CD4-positive, alpha-beta memory T cell (primary cell): ENCODE results near the gene IFITM1. TPM values are rescaled to one million over a fixed set of nuclear protein-coding genes. Genes with fewer than 3 reads are reported as not detected.
A peak's percentile ranks its signal among the peaks of the same experiment; 100 is the strongest.

ENCODE experiments used
- CTCF ChIA-PET: fragments of 350-600 bp; sonication (Branson Sonifier 250); formaldehyde crosslinking; loops from one replicate; lab custom pipeline; 2021; ENCODE audit warnings: inconsistent platforms; ENCODE audit not compliant: partially characterized antibody; lab: Charles Lee
- POLR2A ChIA-PET: fragments of 350-600 bp; sonication (Branson Sonifier 250); formaldehyde crosslinking; loops from one replicate; lab custom pipeline; 2021; ENCODE audit not compliant: partially characterized antibody; lab: Charles Lee
- DNase-seq, 5 donors: peaks; one replicate each; pipeline versions ENCODE4 v3.0.0 to v3.0.0-alpha.2; 2020 to 2022; ENCODE audit warnings: mixed read lengths in 1 of 5
- H3K27ac ChIP-seq: one replicate; pipeline ENCODE4 v1.7.0; 2013; ENCODE audit warnings: low read depth, low read length
- H3K27me3 ChIP-seq: 2 replicates; pipeline ENCODE4 v1.7.0; 2013; ENCODE audit warnings: mild to moderate bottlenecking, low read length, moderate library complexity; ENCODE audit not compliant: insufficient read depth
- H3K36me3 ChIP-seq: 2 replicates; pipeline ENCODE4 v1.7.0; 2013; ENCODE audit warnings: mild to moderate bottlenecking, low read length, moderate library complexity; ENCODE audit not compliant: insufficient read depth
- H3K4me1 ChIP-seq: 2 replicates; pipeline ENCODE4 v1.7.0; 2013; ENCODE audit warnings: mild to moderate bottlenecking, low read length, moderate library complexity; ENCODE audit not compliant: insufficient read depth
- H3K4me3 ChIP-seq, 2 donors: one replicate each; pipeline ENCODE4 v1.7.0; 2013; ENCODE audit warnings: low read length in 2 of 2, mild to moderate bottlenecking in 1 of 2
- H3K9me3 ChIP-seq, 2 donors: one replicate each; pipeline ENCODE4 v1.7.0; 2013; ENCODE audit warnings: low read length in 2 of 2, control low read depth in 1 of 2; ENCODE audit not compliant: control insufficient read depth in 1 of 2
- H3K27ac Mint-ChIP-seq, 7 donors: one replicate each; pipeline ENCODE4 v1.8.0; 2020 to 2021; ENCODE audit warnings: mixed read lengths in 7 of 7, mild to moderate bottlenecking in 6 of 7, inconsistent platforms in 3 of 7, moderate library complexity in 3 of 7
- H3K27me3 Mint-ChIP-seq, 2 donors: one replicate each; pipeline ENCODE4 v1.8.0; 2020 to 2021; ENCODE audit warnings: mixed read lengths in 2 of 2
- H3K36me3 Mint-ChIP-seq, 2 donors: one replicate each; pipeline ENCODE4 v1.8.0; 2020 to 2021; ENCODE audit warnings: mixed read lengths in 2 of 2, inconsistent platforms in 1 of 2, mild to moderate bottlenecking in 1 of 2
- H3K4me1 Mint-ChIP-seq, 4 donors: one replicate each; pipeline ENCODE4 v1.8.0; 2020 to 2021; ENCODE audit warnings: mixed read lengths in 4 of 4, mild to moderate bottlenecking in 1 of 4
- H3K4me3 Mint-ChIP-seq, 8 donors: one replicate each; pipeline ENCODE4 v1.8.0; 2020 to 2021; ENCODE audit warnings: mixed read lengths in 8 of 8, mild to moderate bottlenecking in 7 of 8, moderate library complexity in 6 of 8, inconsistent platforms in 3 of 8
- H3K9me3 Mint-ChIP-seq, 8 donors: one replicate each; pipeline ENCODE4 v1.8.0; 2020 to 2021; ENCODE audit warnings: mixed read lengths in 8 of 8, mild to moderate bottlenecking in 5 of 8, inconsistent platforms in 3 of 8, moderate library complexity in 1 of 8
- intact Hi-C: fragments of 100-400 bp; cut with micrococcal nuclease; formaldehyde crosslinking; loops from one replicate; pipeline ENCODE4 v1.15.1; 2023
- polyA plus RNA-seq, 2 donors: library from polyadenylated mRNA; unstranded; fragments of 300-500 nt; fragmentation: Illumina TruSeq; gene quantifications; one replicate each; pipeline ENCODE4 v1.2.3, GENCODE V29; 2021
- total RNA-seq, 2 experiments: library from RNA; stranded (reverse); gene quantifications; one replicate each; pipeline ENCODE4 v1.2.3, GENCODE V29; 2021

The IFITM1 gene
- total and polyA plus RNA-seq, 4 experiments from 2014 or later: 119 to 2,173 (median 1,097) TPM

DNA sequence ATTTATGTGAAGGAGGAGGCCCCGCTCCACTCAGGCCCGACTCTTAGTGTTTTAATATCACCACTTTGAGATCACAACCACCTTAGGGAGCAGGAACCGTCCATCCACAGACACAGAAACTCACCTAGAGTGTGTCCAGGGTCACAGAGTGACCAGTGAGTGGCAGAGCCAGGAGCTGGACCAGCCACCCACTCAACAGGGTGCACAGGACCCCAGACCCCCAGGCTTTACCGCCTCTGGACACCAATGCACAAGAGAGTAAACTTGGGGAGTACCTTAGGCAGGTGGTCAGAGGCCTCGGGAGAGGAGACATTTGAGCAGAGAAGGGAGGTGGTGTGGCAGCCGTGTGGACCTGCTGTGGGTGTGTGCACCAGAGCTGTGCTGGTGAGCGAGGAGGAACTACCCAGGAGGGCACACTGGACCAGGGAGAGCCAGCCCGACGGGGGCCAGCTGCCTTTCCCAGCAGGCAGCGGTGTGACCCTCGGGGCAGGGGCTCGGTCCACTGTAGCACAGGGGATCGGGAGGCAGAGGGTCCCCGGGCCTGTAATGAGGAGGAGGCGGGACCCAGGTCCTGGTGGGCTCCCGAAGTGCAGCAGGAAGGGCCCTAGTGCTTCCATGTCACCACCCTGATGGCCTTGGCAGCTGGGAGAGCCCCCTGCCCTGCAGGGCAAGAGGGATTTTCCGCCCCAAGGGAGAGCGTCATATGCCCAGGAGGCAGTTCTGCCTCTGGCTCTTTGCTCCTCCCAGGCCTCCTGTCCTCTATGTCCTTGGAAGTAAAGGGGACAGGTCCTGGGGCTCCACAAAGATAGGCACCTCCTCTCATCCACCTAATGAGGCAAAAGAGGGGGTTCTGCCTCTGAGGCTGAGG is 43.2 kb upstream of the IFITM1 start:
- Histone ChIP-seq H3K4me3 (no peak overlapping the region), H3K9me3 (no peaks in the 10 kb centered on the region), H3K27ac (no peak overlapping the region), H3K27me3 (no peaks in the 10 kb centered on the region), H3K4me1 (peaks cover 25% of the 10 kb centered on the region), H3K36me3 (no peaks in the 10 kb centered on the region)
- Mint-ChIP-seq H3K36me3 (peaks cover 0 to 1% of the 10 kb centered on the region in 2 donors), H3K4me1 (peaks cover 20 to 39% (median 31%) of the 10 kb centered on the region in 4 donors), H3K27me3 (no peaks in the 10 kb centered on the region), H3K9me3 (peaks cover 0 to 1% (median 0%) of the 10 kb centered on the region in 8 donors), H3K4me3 (no peak overlapping the region), H3K27ac (peak overlapping the region in 5 of 7 donors; percentile 42 to 99 (median 78))
- DNase-seq: no peak
- intact Hi-C loops: no loop called here
- ChIA-PET POLR2A (interaction anchor here (0.6 to 12.0 kb wide), 7 partner anchors 8 to 85 kb away, joined by 3 to 549 read pairs (median 3); partner anchors contain the start of genes NLRP6 and PGGHG), CTCF (interaction anchor here (1.0 kb wide), 1 partner anchor 10 kb away, joined by 3 read pairs; no protein-coding TSS in a partner anchor)

DNA sequence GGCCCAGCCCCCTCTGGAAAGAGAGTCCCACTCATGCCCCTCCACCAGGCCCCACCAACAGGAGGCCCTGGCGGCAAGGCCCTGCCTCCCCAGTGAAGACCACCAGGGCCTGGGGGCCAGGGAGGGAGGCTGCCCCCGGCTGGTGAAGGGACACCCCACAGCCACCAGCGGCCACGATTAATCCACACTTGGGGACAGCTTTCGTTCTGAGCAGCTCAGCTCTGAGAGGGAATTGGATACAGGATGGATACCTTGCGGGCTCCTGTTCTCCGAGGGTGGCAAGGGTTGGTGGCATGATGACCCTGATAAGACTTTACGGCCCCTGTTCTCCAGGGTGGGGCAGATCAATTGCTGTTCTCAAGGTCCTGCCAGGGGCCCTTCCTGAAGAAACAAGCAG is 42.5 kb upstream of the IFITM1 start:
- H3K4me3 Mint-ChIP-seq: no peak overlapping the region
- ChIA-PET CTCF (interaction anchor here (1.0 kb wide), 1 partner anchor 10 kb away, joined by 3 read pairs; no protein-coding TSS in a partner anchor), POLR2A (interaction anchor here (0.6 to 12.0 kb wide), 6 partner anchors 8 to 84 kb away, joined by 3 to 549 read pairs (median 3); partner anchors contain the start of genes NLRP6, PGGHG, PSMD13 and SIRT3)
- no peaks in the 10 kb centered on the region for H3K36me3 ChIP-seq
- H3K9me3 Mint-ChIP-seq: peaks cover 0 to 3% (median under 1%) of the 10 kb centered on the region in 8 donors
- no peak overlapping the region for H3K4me3 ChIP-seq
- H3K4me1 Mint-ChIP-seq: peaks cover 20 to 39% (median 31%) of the 10 kb centered on the region in 4 donors
- H3K36me3 Mint-ChIP-seq: peaks cover 1 to 5% of the 10 kb centered on the region in 2 donors
- H3K27me3 Mint-ChIP-seq: no peaks in the 10 kb centered on the region
- no peak for DNase-seq
- no peak overlapping the region for H3K27ac Mint-ChIP-seq
- H3K4me1 ChIP-seq: peaks cover 25% of the 10 kb centered on the region
- H3K27me3 ChIP-seq: no peaks in the 10 kb centered on the region
- intact Hi-C loops: no loop called here
- no peaks in the 10 kb centered on the region for H3K9me3 ChIP-seq
- no peak overlapping the region for H3K27ac ChIP-seq

DNA sequence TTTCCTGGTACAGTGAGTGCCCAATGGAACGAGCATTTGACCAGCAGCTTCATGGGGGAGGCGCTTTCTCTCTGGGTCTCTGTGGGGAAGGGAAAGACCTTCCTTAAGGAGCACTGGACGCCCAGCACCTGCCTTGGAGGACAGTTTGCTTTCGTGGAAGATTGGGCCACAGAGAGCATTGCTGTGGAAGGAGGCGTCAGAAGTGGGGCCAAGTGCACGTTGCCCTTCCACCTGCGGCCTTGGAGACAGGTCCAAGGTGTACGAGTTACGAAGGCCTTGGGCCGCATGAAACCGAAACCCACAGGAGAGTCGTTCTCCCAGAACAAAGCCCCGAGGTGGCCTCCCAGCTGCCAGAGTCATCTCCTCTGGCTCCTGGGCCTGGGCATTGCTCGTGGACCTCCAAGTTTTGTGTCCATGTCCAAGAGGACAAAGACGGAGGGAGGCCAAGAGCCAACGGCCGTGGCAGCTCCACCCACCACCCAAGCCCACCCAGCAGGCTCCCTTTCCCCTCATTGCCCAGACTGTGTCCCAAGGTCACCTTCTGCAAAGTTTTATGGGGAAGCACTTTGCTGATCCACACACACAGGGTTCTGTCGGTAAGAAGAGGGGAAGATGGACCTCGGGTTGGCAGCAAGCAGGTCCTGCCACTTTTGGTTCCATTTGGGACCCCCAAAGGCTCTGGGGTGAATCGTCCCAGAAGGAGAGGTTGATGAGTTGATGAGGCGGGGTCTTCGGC is 41.5 kb upstream of the IFITM1 start:
- no peak overlapping the region for H3K4me3 Mint-ChIP-seq
- peaks cover 18 to 40% (median 32%) of the 10 kb centered on the region in 4 donors for H3K4me1 Mint-ChIP-seq
- ChIA-PET POLR2A (interaction anchor here (1.0 to 12.0 kb wide), 2 partner anchors 12 to 36 kb away, joined by 3 to 549 read pairs; partner anchors contain the start of genes NLRP6, PGGHG, PSMD13 and SIRT3), CTCF (interaction anchor here (0.5 to 1.0 kb wide), 2 partner anchors 9 to 15 kb away, joined by 3 read pairs; no protein-coding TSS in a partner anchor)
- peaks cover 0 to 9% (median under 1%) of the 10 kb centered on the region in 8 donors for H3K9me3 Mint-ChIP-seq
- H3K9me3 ChIP-seq: no peaks in the 10 kb centered on the region
- peaks cover 4 to 10% of the 10 kb centered on the region in 2 donors for H3K36me3 Mint-ChIP-seq
- H3K27me3 ChIP-seq: no peaks in the 10 kb centered on the region
- peak overlapping the region in 5 of 7 donors; percentile 22 to 72 (median 42) for H3K27ac Mint-ChIP-seq
- no peak for DNase-seq
- intact Hi-C loops: no loop called here
- no peaks in the 10 kb centered on the region for H3K27me3 Mint-ChIP-seq
- peaks cover 25% of the 10 kb centered on the region for H3K4me1 ChIP-seq
- H3K36me3 ChIP-seq: no peaks in the 10 kb centered on the region
- H3K4me3 ChIP-seq: no peak overlapping the region
- H3K27ac ChIP-seq: no peak overlapping the region

DNA sequence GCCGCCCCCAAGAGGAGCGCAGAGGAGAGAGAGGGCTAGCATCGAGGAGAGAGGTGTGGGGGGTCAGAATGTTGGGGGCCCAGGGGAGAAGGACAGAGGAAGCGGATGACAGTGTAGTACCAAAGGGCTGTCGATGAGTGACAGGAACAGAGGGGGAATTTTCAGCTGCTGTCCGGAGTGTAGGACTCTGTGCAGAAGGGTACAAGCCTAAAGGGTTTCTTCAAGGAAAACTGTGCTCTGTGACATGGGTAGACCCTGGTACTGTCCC is 41.0 kb upstream of the IFITM1 start:
- no peak for DNase-seq
- intact Hi-C loops: no loop called here
- H3K4me3 Mint-ChIP-seq: no peak overlapping the region
- ChIA-PET POLR2A (interaction anchor here (12.0 kb wide), 1 partner anchor 12 kb away, joined by 549 read pairs; the partner anchor contains the start of genes NLRP6 and PGGHG), CTCF (no interaction called here)
- peaks cover 21 to 40% (median 34%) of the 10 kb centered on the region in 4 donors for H3K4me1 Mint-ChIP-seq
- Histone ChIP-seq H3K9me3 (no peaks in the 10 kb centered on the region), H3K4me1 (peaks cover 25% of the 10 kb centered on the region), H3K36me3 (no peaks in the 10 kb centered on the region), H3K27me3 (no peaks in the 10 kb centered on the region), H3K27ac (no peak overlapping the region), H3K4me3 (no peak overlapping the region)
- peaks cover 4 to 14% of the 10 kb centered on the region in 2 donors for H3K36me3 Mint-ChIP-seq
- H3K27ac Mint-ChIP-seq: peak overlapping the region in 6 of 7 donors; percentile 15 to 72 (median 38)
- peaks cover 0 to 9% (median under 1%) of the 10 kb centered on the region in 8 donors for H3K9me3 Mint-ChIP-seq
- H3K27me3 Mint-ChIP-seq: no peaks in the 10 kb centered on the region

DNA sequence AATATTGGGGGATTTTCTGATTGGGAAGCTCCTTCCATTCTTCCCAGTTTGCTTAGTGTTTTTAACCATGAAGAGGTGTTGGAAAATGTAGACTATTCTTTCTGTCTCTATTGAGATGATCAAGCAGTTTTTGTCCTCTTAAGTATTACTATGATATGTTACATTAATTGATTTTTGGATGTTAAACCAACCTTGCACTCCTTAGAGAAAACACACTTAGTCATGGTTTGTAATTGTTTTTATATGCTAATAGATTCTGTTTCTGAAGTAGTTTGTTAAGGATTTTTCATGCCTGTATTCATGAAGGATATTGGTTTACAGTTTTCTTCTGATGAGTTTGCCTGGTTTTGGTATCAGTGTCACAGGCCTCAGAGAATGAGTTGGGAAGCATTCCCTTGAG is 37.6 kb upstream of the IFITM1 start:
- ChIA-PET CTCF (interaction anchor here (1.1 to 2.0 kb wide), 3 partner anchors 26 to 39 kb away, joined by 4 to 7 read pairs (median 4); no protein-coding TSS in a partner anchor), POLR2A (interaction anchor here (0.7 to 12.0 kb wide), 4 partner anchors 8 to 70 kb away, joined by 3 to 549 read pairs (median 4); partner anchors contain the start of genes NLRP6 and PGGHG)
- Histone ChIP-seq H3K4me1 (peaks cover 37% of the 10 kb centered on the region), H3K36me3 (no peaks in the 10 kb centered on the region), H3K27me3 (no peaks in the 10 kb centered on the region), H3K9me3 (no peaks in the 10 kb centered on the region), H3K4me3 (no peak overlapping the region), H3K27ac (no peak overlapping the region)
- Mint-ChIP-seq H3K27me3 (no peaks in the 10 kb centered on the region), H3K4me3 (no peak overlapping the region), H3K36me3 (peaks cover 6 to 14% of the 10 kb centered on the region in 2 donors), H3K4me1 (peaks cover 13 to 36% (median 25%) of the 10 kb centered on the region in 4 donors), H3K27ac (peak overlapping the region in 2 of 7 donors; percentile 74 to 80), H3K9me3 (peaks cover 0 to 9% (median 2%) of the 10 kb centered on the region in 8 donors)
- no peak for DNase-seq
- intact Hi-C loops: no loop called here

DNA sequence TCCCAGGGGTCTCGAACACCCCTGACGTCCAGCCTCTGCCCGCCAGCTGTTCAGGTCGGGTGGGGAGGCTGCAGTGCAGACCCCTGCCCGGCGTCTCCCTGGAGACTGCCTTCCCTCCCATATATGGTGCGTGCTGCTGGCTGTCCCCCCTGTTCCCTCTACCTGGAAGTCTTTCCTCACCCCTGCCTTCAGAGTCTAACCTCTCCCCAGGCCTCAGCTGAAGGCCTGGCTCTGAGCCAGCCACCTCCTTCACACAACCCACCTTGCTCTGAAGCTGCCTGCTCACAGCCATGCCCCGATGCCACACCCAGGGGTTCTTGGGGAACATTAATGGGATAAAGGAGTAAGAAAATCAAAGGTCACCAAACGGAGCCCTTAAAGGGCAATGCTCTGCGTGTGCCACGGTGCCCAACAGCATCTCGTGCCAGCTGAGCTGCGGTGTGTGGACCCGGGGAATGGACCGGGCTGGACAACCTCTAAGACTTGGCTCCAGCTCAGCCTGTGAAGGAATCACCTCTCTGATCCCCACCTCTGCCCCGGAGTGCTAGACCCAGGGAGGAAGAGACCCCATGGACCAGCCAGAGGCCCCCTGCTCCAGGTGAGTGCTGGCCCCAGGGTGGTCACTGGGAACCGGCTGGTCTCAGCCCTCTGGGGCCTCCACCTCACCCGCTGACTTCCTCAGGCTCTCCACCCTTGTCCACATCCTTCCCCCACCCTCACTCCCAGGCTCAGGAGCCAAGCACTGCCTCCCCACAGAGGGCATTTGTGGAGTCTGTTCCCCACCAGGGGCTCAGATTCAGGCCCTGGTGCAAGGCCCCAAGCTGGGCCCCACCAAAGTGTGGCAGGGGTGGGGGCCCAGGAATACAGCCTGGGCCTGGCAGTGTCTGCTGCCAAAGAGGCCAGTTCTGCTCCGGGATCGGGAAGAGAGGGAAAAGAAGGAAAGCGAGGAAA is 35.6 kb upstream of the IFITM1 start, which contains the start of gene NLRP6:
NLRP6 (plus strand) TSS at position 407 of the 951 bp plus-strand sequence; CDS start at position 570, 163 bp downstream.
- no peaks in the 10 kb centered on the region for H3K27me3 Mint-ChIP-seq
- no peaks in the 10 kb centered on the region for H3K9me3 ChIP-seq
- peaks cover 25 to 57% (median 43%) of the 10 kb centered on the region in 4 donors for H3K4me1 Mint-ChIP-seq
- H3K4me3 Mint-ChIP-seq: peak within 1 kb of the TSS; percentile 77 to 89 (median 82)
- intact Hi-C loops: no loop called here
- H3K4me1 ChIP-seq: peaks cover 56% of the 10 kb centered on the region
- no peaks in the 10 kb centered on the region for H3K27me3 ChIP-seq
- H3K36me3 Mint-ChIP-seq: peaks cover 21 to 24% of the 10 kb centered on the region in 2 donors
- DNase-seq: no peak
- no peak within 1 kb of the TSS for H3K27ac ChIP-seq
- no peaks in the 10 kb centered on the region for H3K36me3 ChIP-seq
- CTCF ChIA-PET: interaction anchor here (1.0 to 8.4 kb wide), 4 partner anchors 10 to 31 kb away, joined by 3 to 81 read pairs (median 20); no protein-coding TSS in a partner anchor
- H3K27ac Mint-ChIP-seq: peak within 1 kb of the TSS in 6 of 7 donors; percentile 64 to 92 (median 85)
- H3K9me3 Mint-ChIP-seq: peaks cover 0 to 9% (median 2%) of the 10 kb centered on the region in 8 donors
- POLR2A ChIA-PET: interaction anchor here (0.7 to 14.3 kb wide), 16 partner anchors 8 to 228 kb away, joined by 3 to 549 read pairs (median 18); partner anchors contain the start of genes BET1L, IFITM1, PGGHG and PSMD13
- peak within 1 kb of the TSS in 1 of 2 donors; percentile 59 for H3K4me3 ChIP-seq
